B cell (primary cell): ENCODE results near the gene ZFAND6. TPM values are rescaled to one million over a fixed set of nuclear protein-coding genes. Genes with fewer than 3 reads are reported as not detected.

ENCODE experiments used
- ATAC-seq: fragments of 200-7000 bp; cut with Tn5 transposase; one replicate; pipeline ENCODE4 v1.10.0; 2021; ENCODE audit warnings: low read depth, mild to moderate bottlenecking, moderate number of reproducible peaks, moderate library complexity
- CTCF ChIA-PET: fragments of 350-600 bp; sonication (Branson Sonifier 250); formaldehyde crosslinking; loops from one replicate; lab custom pipeline; 2021; ENCODE audit warnings: antibody characterized with exemption, inconsistent platforms; lab: Charles Lee
- POLR2A ChIA-PET: fragments of 350-600 bp; sonication (Branson Sonifier 250); formaldehyde crosslinking; loops from one replicate; lab custom pipeline; 2021; ENCODE audit warnings: antibody characterized with exemption; lab: Charles Lee
- DNase-seq: peaks from one replicate; pipeline ENCODE4 v3.0.0; 2013
- H2AFZ ChIP-seq: 2 replicates; pipeline ENCODE4 v1.6.1; 2012; ENCODE audit warnings: mild to moderate bottlenecking, low read depth, low read length; ENCODE audit not compliant: insufficient read depth, poor library complexity, severe bottlenecking
- H3K27ac ChIP-seq, 2 donors: 1 replicate in 1 of 2; 2 replicates in 1 of 2; pipeline ENCODE4 v1.5.1; 2012 to 2013; ENCODE audit warnings: low read length in 2 of 2, mild to moderate bottlenecking in 2 of 2, moderate library complexity in 1 of 2
- H3K27me3 ChIP-seq, 4 experiments: fragments of 200-600 bp in 1 of 4; sonication (generic) in 1 of 4; replicated peaks in 1 of 4; 1 replicate in 2 of 4; 2 replicates in 2 of 4; pipeline versions ENCODE4 v1.6.1 to v1.7.0; 2013 to 2016; ENCODE audit warnings: low read length in 3 of 4, mild to moderate bottlenecking in 2 of 4, mixed read lengths in 1 of 4, moderate library complexity in 1 of 4; ENCODE audit not compliant: insufficient read depth in 4 of 4, control insufficient read depth in 3 of 4; ENCODE audit errors: control extremely low read depth in 1 of 4
- H3K36me3 ChIP-seq, 2 experiments: replicated peaks in 1 of 2; 1 replicate in 1 of 2; 2 replicates in 1 of 2; pipeline versions ENCODE4 v1.6.1 to v1.7.1; 2013; ENCODE audit warnings: low read length in 1 of 2; ENCODE audit not compliant: insufficient read depth in 2 of 2, control insufficient read depth in 1 of 2; ENCODE audit errors: control extremely low read depth in 1 of 2, extremely low read depth in 1 of 2
- H3K4me1 ChIP-seq, 2 donors: fragments of 200-600 bp in 1 of 2; sonication (generic) in 1 of 2; 1 replicate in 1 of 2; 2 replicates in 1 of 2; pipeline versions ENCODE4 v1.5.1 to v1.6.1; 2013 to 2017; ENCODE audit warnings: low read length in 2 of 2; ENCODE audit not compliant: control insufficient read depth in 2 of 2, insufficient read depth in 2 of 2
- H3K4me2 ChIP-seq: replicated peaks from 2 replicates; pipeline ENCODE3; 2012; ENCODE audit warnings: mild to moderate bottlenecking, low read depth, low read length; ENCODE audit not compliant: poor library complexity, severe bottlenecking
- H3K4me3 ChIP-seq, 5 experiments: fragments of 200-600 bp in 1 of 5; sonication (generic) in 1 of 5; 1 replicate in 3 of 5; 2 replicates in 2 of 5; pipeline versions ENCODE4 v1.5.1 to v1.7.0; 2011 to 2016; ENCODE audit warnings: low read length in 4 of 5, mild to moderate bottlenecking in 4 of 5, low read depth in 2 of 5, control low read depth in 1 of 5, moderate library complexity in 1 of 5; ENCODE audit not compliant: insufficient read depth in 1 of 5; ENCODE audit errors: control extremely low read depth in 1 of 5, extremely low read depth in 1 of 5
- H3K79me2 ChIP-seq: fragments of 200-600 bp; sonication (generic); one replicate; pipeline ENCODE4 v1.6.0; 2016; ENCODE audit warnings: low read length; ENCODE audit not compliant: control insufficient read depth, insufficient read depth
- H3K9ac ChIP-seq: fragments of 200-600 bp; sonication (generic); 2 replicates; pipeline ENCODE4 v1.6.1; 2017; ENCODE audit warnings: mild to moderate bottlenecking, low read length, moderate library complexity
- H3K9me3 ChIP-seq, 3 donors: one replicate each; pipeline versions ENCODE4 v1.6.1 to v1.7.1; 2013; ENCODE audit warnings: low read length in 2 of 3; ENCODE audit not compliant: control insufficient read depth in 2 of 3, insufficient read depth in 1 of 3; ENCODE audit errors: control extremely low read depth in 1 of 3
- H4K20me1 ChIP-seq: 2 replicates; pipeline ENCODE4 v1.6.0; 2012; ENCODE audit warnings: mild to moderate bottlenecking, low read length; ENCODE audit not compliant: insufficient read depth, control insufficient read depth, poor library complexity, severe bottlenecking
- H3K27ac Mint-ChIP-seq: one replicate; pipeline ENCODE4 v1.8.0; 2021; ENCODE audit warnings: mixed read lengths
- H3K27me3 Mint-ChIP-seq: one replicate; pipeline ENCODE4 v1.8.0; 2021; ENCODE audit warnings: mixed read lengths
- H3K4me1 Mint-ChIP-seq: one replicate; pipeline ENCODE4 v1.8.0; 2021; ENCODE audit warnings: mixed read lengths
- H3K4me3 Mint-ChIP-seq: one replicate; pipeline ENCODE4 v1.8.0; 2021; ENCODE audit warnings: mixed read lengths
- H3K9me3 Mint-ChIP-seq: one replicate; pipeline ENCODE4 v1.8.0; 2022; ENCODE audit warnings: mixed read lengths; ENCODE audit not compliant: insufficient read depth
- EZH2 ChIP-seq: IDR thresholded peaks from 2 replicates; pipeline ENCODE4 v1.6.1; 2012; ENCODE audit warnings: borderline replicate concordance, low read depth, mild to moderate bottlenecking, moderate library complexity, low read length; ENCODE audit not compliant: insufficient read depth, poor library complexity, severe bottlenecking
- WGBS: methylation state at CpG from one replicate; pipeline ENCODE4 v1.1.5; 2013; ENCODE audit warnings: missing lambda C conversion rate; ENCODE audit not compliant: insufficient coverage; 5-methylcytosine and 5-hydroxymethylcytosine counted together
- intact Hi-C: fragments of 100-400 bp; cut with micrococcal nuclease; formaldehyde crosslinking; loops from one replicate; pipeline ENCODE4 v1.10.0; 2022
- polyA plus RNA-seq: library from polyadenylated mRNA; depleted of rRNA; stranded (reverse); fragments of >200 nt; gene quantifications from 2 replicates; pipeline ENCODE4 v1.2.3, GENCODE V29; 2012
- total RNA-seq, 2 donors: library from RNA; stranded (reverse); fragments of 120-200 nt in 1 of 2; gene quantifications; 1 replicate in 1 of 2; 2 replicates in 1 of 2; pipeline versions ENCODE4 v1.2.3 to v1.2.4, GENCODE V29; 2013 to 2022
- TF ChIP-seq, protein P1 (sequence below): fragments of 200-600 bp; IDR thresholded peaks from one replicate; pipeline ENCODE4 v1.8.0; 2022; ENCODE audit warnings: antibody characterized with exemption, mild to moderate bottlenecking

The ZFAND6 gene
- total and polyA plus RNA-seq, 2 donors (not counting 1 experiment from before 2014, with no cell fraction given), result 60.6 to 144 TPM

DNA sequence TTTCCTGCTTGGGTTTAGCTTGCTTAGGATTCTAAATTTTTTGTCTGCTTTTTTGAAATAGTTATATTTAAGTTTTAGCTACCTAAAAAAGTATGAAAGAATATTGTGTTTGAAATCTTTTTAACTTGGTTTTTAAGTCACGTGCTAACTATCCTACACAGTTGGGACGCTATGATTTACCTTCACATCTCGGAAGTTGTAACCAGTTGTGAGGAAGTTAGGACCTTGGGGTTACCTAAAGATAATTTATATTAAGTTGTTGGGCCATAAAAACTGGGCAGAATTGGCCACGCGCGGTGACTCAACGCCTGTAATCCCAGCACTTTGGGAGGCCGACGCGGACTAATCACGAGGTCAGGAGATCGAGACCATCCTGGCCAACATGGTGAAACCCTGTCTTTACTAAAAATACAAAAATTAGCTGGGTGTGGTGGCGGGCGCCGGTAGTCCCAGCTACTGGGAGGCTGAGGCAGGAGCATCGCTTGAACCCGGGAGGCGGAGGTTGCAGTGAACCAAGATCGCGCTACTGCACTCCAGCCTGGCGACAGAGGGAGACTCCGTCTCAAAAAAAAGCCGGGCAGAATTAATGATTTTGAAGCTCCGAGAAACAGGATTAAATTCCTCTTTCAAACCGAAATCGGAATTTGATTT, 1.0 kb downstream of the ZFAND6 start:
- Mint-ChIP-seq H3K27ac (peak overlapping the region; percentile 86), H3K9me3 (no peaks in the 10 kb centered on the region), H3K27me3 (no peaks in the 10 kb centered on the region), H3K4me3 (peak overlapping the region; percentile 87), H3K4me1 (peaks cover 59% of the 10 kb centered on the region)
- ChIA-PET CTCF (interaction anchor here (0.7 to 1.9 kb wide), 13 partner anchors 12 to 680 kb away, joined by 3 to 9 read pairs (median 4); partner anchors contain the start of gene FAH), POLR2A (interaction anchor here (0.6 to 2.3 kb wide), 10 partner anchors 16 to 140 kb away, joined by 3 to 22 read pairs (median 6); partner anchors contain the start of gene FAH)
- intact Hi-C loops, result loop anchor here (5.0 kb wide), 1 partner anchor 37 kb away; no protein-coding TSS in a partner anchor
- H3K27me3 ChIP-seq, result no peaks in the 10 kb centered on the region
- H3K4me2 ChIP-seq, result peak overlapping the region; percentile 98
- H4K20me1 ChIP-seq, result peaks cover 17% of the 10 kb centered on the region
- no peaks in the 10 kb centered on the region for H3K36me3 ChIP-seq
- H3K27ac ChIP-seq, result peak overlapping the region; percentile 87 to 96
- TF ChIP-seq, protein P1, sequence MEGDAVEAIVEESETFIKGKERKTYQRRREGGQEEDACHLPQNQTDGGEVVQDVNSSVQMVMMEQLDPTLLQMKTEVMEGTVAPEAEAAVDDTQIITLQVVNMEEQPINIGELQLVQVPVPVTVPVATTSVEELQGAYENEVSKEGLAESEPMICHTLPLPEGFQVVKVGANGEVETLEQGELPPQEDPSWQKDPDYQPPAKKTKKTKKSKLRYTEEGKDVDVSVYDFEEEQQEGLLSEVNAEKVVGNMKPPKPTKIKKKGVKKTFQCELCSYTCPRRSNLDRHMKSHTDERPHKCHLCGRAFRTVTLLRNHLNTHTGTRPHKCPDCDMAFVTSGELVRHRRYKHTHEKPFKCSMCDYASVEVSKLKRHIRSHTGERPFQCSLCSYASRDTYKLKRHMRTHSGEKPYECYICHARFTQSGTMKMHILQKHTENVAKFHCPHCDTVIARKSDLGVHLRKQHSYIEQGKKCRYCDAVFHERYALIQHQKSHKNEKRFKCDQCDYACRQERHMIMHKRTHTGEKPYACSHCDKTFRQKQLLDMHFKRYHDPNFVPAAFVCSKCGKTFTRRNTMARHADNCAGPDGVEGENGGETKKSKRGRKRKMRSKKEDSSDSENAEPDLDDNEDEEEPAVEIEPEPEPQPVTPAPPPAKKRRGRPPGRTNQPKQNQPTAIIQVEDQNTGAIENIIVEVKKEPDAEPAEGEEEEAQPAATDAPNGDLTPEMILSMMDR, result no peak
- TF ChIP-seq EZH2, result no peak
- peak overlapping the region; percentile 83 for H3K9ac ChIP-seq
- H3K9me3 ChIP-seq, result no peaks in the 10 kb centered on the region
- WGBS, result 2% methylated on average over 18 of the region's 26 CpGs
- H3K4me3 ChIP-seq, result peak overlapping the region; percentile 78 to 93 (median 85)
- H3K79me2 ChIP-seq, result peaks cover 59% of the 10 kb centered on the region
- peak overlapping the region; percentile 74 for H2AFZ ChIP-seq
- ATAC-seq, result no peak
- peak; percentile 16 for DNase-seq
- peaks cover 40 to 41% of the 10 kb centered on the region in 2 donors for H3K4me1 ChIP-seq

DNA sequence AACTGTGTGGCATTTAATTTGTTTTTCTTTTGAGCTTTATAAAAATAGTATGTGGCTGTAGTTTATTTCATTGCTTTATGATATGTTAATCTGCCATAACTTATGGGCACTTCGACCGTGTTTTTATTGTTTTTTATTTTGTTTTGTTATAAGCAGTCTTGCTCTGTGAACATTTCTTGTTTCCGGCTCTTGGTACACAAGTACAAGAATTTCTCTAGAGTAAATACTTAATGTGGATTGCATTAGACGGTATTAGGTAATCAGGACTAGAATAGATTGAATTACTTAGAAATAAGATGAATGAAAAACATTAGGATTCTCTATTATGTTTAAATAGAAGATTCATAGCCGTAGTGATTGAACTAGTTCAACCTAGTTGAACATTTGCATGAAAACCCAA, 2.1 kb downstream of the ZFAND6 start:
- no peak for DNase-seq
- ChIA-PET CTCF (interaction anchor here (1.0 to 2.1 kb wide), 5 partner anchors 10 to 139 kb away, joined by 3 to 9 read pairs (median 4); no protein-coding TSS in a partner anchor), POLR2A (interaction anchor here (0.9 to 1.8 kb wide), 2 partner anchors 43 to 50 kb away, joined by 3 to 9 read pairs; no protein-coding TSS in a partner anchor)
- no peaks in the 10 kb centered on the region for H3K36me3 ChIP-seq
- peak overlapping the region; percentile 83 for H3K9ac ChIP-seq
- Mint-ChIP-seq H3K27me3 (no peaks in the 10 kb centered on the region), H3K9me3 (no peaks in the 10 kb centered on the region), H3K27ac (peak overlapping the region; percentile 70), H3K4me1 (peaks cover 56% of the 10 kb centered on the region), H3K4me3 (peak overlapping the region; percentile 87)
- ATAC-seq, result no peak
- peak overlapping the region; percentile 98 for H3K4me2 ChIP-seq
- H3K27me3 ChIP-seq, result no peaks in the 10 kb centered on the region
- intact Hi-C loops, result loop anchor here (5.0 kb wide), 1 partner anchor 36 kb away; no protein-coding TSS in a partner anchor
- H3K4me3 ChIP-seq, result peak overlapping the region in 3 of 5 experiments; percentile 8 to 93 (median 78)
- no peak for TF ChIP-seq EZH2
- TF ChIP-seq, protein P1, result no peak
- peak overlapping the region in 1 of 2 donors; percentile 96 for H3K27ac ChIP-seq
- H4K20me1 ChIP-seq, result peaks cover 28% of the 10 kb centered on the region
- peaks cover 38 to 41% of the 10 kb centered on the region in 2 donors for H3K4me1 ChIP-seq
- WGBS, result 60% methylated on average over 1 of the region's 5 CpGs
- H3K9me3 ChIP-seq, result no peaks in the 10 kb centered on the region
- H3K79me2 ChIP-seq, result peaks cover 70% of the 10 kb centered on the region
- no peak overlapping the region for H2AFZ ChIP-seq
